WTC11 (cell line): Measurements from ENCODE around the gene PLET1. TPM values are rescaled to one million over a fixed set of nuclear protein-coding genes. Genes with fewer than 3 reads are reported as not detected.
A peak's percentile ranks its signal among the peaks of the same experiment; 100 is the strongest.

Source experiments
- ATAC-seq: fragments of 200-7000 bp; cut with Tn5 transposase; 2 replicates; pipeline ENCODE4 v1.10.0; 2021; ENCODE audit warnings: mild to moderate bottlenecking, moderate library complexity
- CTCF ChIA-PET: fragments of 300-600 bp; sonication (Branson Sonifier 250); formaldehyde crosslinking; loops from one replicate; lab custom pipeline; 2021; ENCODE audit warnings: antibody characterized with exemption; lab: Charles Lee
- POLR2A ChIA-PET: fragments of 350-600 bp; sonication (Branson Sonifier 250); formaldehyde crosslinking; loops from one replicate; lab custom pipeline; 2021; ENCODE audit warnings: antibody characterized with exemption; lab: Charles Lee
- DNase-seq: peaks from one replicate; pipeline ENCODE4 v3.0.0; 2021; ENCODE audit warnings: low spot score
- H3K27ac Mint-ChIP-seq: 2 replicates; pipeline ENCODE4 v1.8.0; 2021; ENCODE audit warnings: mixed read lengths
- H3K27me3 Mint-ChIP-seq: 2 replicates; pipeline ENCODE4 v1.8.0; 2021; ENCODE audit warnings: low read depth, mild to moderate bottlenecking, moderate library complexity, mixed read lengths
- H3K36me3 Mint-ChIP-seq: 2 replicates; pipeline ENCODE4 v1.8.0; 2021; ENCODE audit warnings: mixed read lengths
- H3K4me1 Mint-ChIP-seq: 2 replicates; pipeline ENCODE4 v1.8.0; 2022; ENCODE audit warnings: mixed read lengths
- H3K4me3 Mint-ChIP-seq: 2 replicates; pipeline ENCODE4 v1.8.0; 2021; ENCODE audit warnings: mild to moderate bottlenecking, moderate library complexity, mixed read lengths
- H3K9me3 Mint-ChIP-seq: 2 replicates; pipeline ENCODE4 v1.8.0; 2021; ENCODE audit warnings: mixed read lengths
- ARID4B ChIP-seq: sonication (generic); formaldehyde crosslinking; IDR thresholded peaks from 2 replicates; pipeline ENCODE4 v1.8.0; 2023; ENCODE audit warnings: missing genetic modification reagents, mild to moderate bottlenecking, borderline replicate concordance
- ATF1 ChIP-seq: sonication (generic); formaldehyde crosslinking; IDR thresholded peaks from 2 replicates; pipeline ENCODE4 v1.8.1; 2023; ENCODE audit warnings: mild to moderate bottlenecking, moderate library complexity, missing genetic modification reagents
- ELF4 ChIP-seq: sonication (generic); formaldehyde crosslinking; IDR thresholded peaks from 2 replicates; pipeline ENCODE4 v1.8.1; 2022; ENCODE audit warnings: low read depth, mild to moderate bottlenecking, moderate library complexity, missing genetic modification reagents
- FOXJ3 ChIP-seq: sonication (generic); formaldehyde crosslinking; IDR thresholded peaks from 2 replicates; pipeline ENCODE4 v1.9.0; 2021; ENCODE audit warnings: missing genetic modification reagents, mild to moderate bottlenecking, borderline replicate concordance
- FOXP1 ChIP-seq: sonication (generic); formaldehyde crosslinking; IDR thresholded peaks from 2 replicates; pipeline ENCODE4 v1.8.0; 2022; ENCODE audit warnings: missing genetic modification reagents, mild to moderate bottlenecking, moderate library complexity, borderline replicate concordance
- FOXP4 ChIP-seq: sonication (generic); formaldehyde crosslinking; IDR thresholded peaks from 2 replicates; pipeline ENCODE4 v1.8.0; 2022; ENCODE audit warnings: mild to moderate bottlenecking, missing genetic modification reagents
- GTF2I ChIP-seq: fragments of 250-450 bp; sonication (Bioruptor Pico); conservative IDR thresholded peaks from 2 replicates; pipeline ENCODE4 v1.4.0; 2021; ENCODE audit warnings: mild to moderate bottlenecking
- IRF1 ChIP-seq: sonication (generic); formaldehyde crosslinking; IDR thresholded peaks from 2 replicates; pipeline ENCODE4 v1.8.0; 2023; ENCODE audit warnings: missing genetic modification reagents
- JUN ChIP-seq: sonication (generic); formaldehyde crosslinking; IDR thresholded peaks from 2 replicates; pipeline ENCODE4 v1.8.0; 2023; ENCODE audit warnings: mild to moderate bottlenecking, missing genetic modification reagents
- PRDM15 ChIP-seq: sonication (generic); formaldehyde crosslinking; IDR thresholded peaks from 2 replicates; pipeline ENCODE4 v1.8.0; 2022; ENCODE audit warnings: missing genetic modification reagents
- PRRX2 ChIP-seq: fragments of 250-450 bp; sonication (Bioruptor Pico); IDR thresholded peaks from 2 replicates; pipeline ENCODE4 v1.8.0; 2021; ENCODE audit warnings: mild to moderate bottlenecking
- SOX15 ChIP-seq: fragments of 250-450 bp; sonication (Bioruptor Pico); IDR thresholded peaks from 2 replicates; pipeline ENCODE4 v1.9.0; 2021; ENCODE audit warnings: mild to moderate bottlenecking
- TEAD4 ChIP-seq: sonication (generic); formaldehyde crosslinking; IDR thresholded peaks from 2 replicates; pipeline ENCODE4 v1.8.0; 2022; ENCODE audit warnings: mild to moderate bottlenecking, missing genetic modification reagents
- USF1 ChIP-seq: sonication (generic); formaldehyde crosslinking; IDR thresholded peaks from 2 replicates; pipeline ENCODE4 v1.8.0; 2022; ENCODE audit warnings: mild to moderate bottlenecking, missing genetic modification reagents
- ZMAT4 ChIP-seq: fragments of 250-450 bp; sonication (Bioruptor Pico); IDR thresholded peaks from 2 replicates; pipeline ENCODE4 v1.9.0; 2021; ENCODE audit warnings: mild to moderate bottlenecking
- ZNF416 ChIP-seq: fragments of 250-450 bp; sonication (Bioruptor Pico); IDR thresholded peaks from 2 replicates; pipeline ENCODE4 v1.9.0; 2021; ENCODE audit warnings: mild to moderate bottlenecking, inconsistent platforms
- total RNA-seq: library from RNA; stranded (reverse); gene quantifications from 3 replicates; pipeline ENCODE4 v1.2.3, GENCODE V29; 2021

Gene PLET1
- total RNA-seq, 1 experiment from 2014 or later = not detected

GRCh38 chr11:112228706-112229105, 32.0 kb downstream of the PLET1 start:
- Mint-ChIP-seq H3K27me3 (peaks cover 13% of the 10 kb centered on the region), H3K4me1 (peaks cover 17% of the 10 kb centered on the region), H3K27ac (no peak overlapping the region), H3K9me3 (no peaks in the 10 kb centered on the region), H3K4me3 (no peak overlapping the region)
- ATAC-seq = no peak
- DNase-seq = no peak
- TF ChIP-seq JUN (no peak), PRRX2 (CRISPR knock-in tag) (no peak), GTF2I (no peak), FOXJ3 (CRISPR knock-in tag) (no peak), FOXP4 (CRISPR knock-in tag) (no peak), ATF1 (CRISPR knock-in tag) (no peak), ARID4B (CRISPR knock-in tag) (no peak), IRF1 (CRISPR knock-in tag) (no peak), USF1 (CRISPR knock-in tag) (no peak), ZMAT4 (CRISPR knock-in tag) (no peak)
- TF ChIP-seq, all 79 proteins: peak for 0
- ChIA-PET POLR2A (no interaction called here), CTCF (no interaction called here)
- peaks cover 17% of the 10 kb centered on the region for H3K36me3 Mint-ChIP-seq

GRCh38 chr11:112227471-112227870, 33.2 kb downstream of the PLET1 start:
- no peaks in the 10 kb centered on the region for H3K9me3 Mint-ChIP-seq
- peaks cover 26% of the 10 kb centered on the region for H3K27me3 Mint-ChIP-seq
- H3K36me3 Mint-ChIP-seq = peaks cover 17% of the 10 kb centered on the region
- H3K27ac Mint-ChIP-seq = peak overlapping the region; percentile 17; the same call in 1 of the 2 replicates
- peak overlapping the region; percentile 81 for H3K4me3 Mint-ChIP-seq
- ATAC-seq (no peak), DNase-seq (no peak)
- TF ChIP-seq ZNF416 (no peak), SOX15 (no peak), ELF4 (no peak)
- CTCF ChIA-PET = interaction anchor here (1.3 kb wide), 1 partner anchor 53 kb away, joined by 6 read pairs; no protein-coding TSS in a partner anchor
- H3K4me1 Mint-ChIP-seq = peaks cover 17% of the 10 kb centered on the region
- POLR2A ChIA-PET = interaction anchor here (0.6 kb wide), 1 partner anchor 548 kb away, joined by 4 read pairs; no protein-coding TSS in a partner anchor

GRCh38 chr11:112226831-112227401, 33.7 kb downstream of the PLET1 start:
- H3K27me3 Mint-ChIP-seq = peaks cover 30% of the 10 kb centered on the region
- DNase-seq (no peak), ATAC-seq (no peak)
- TF ChIP-seq PRRX2 (CRISPR knock-in tag) = no peak
- TF ChIP-seq PRDM15 = no peak; the same call in 1 of the 2 replicates
- no peak for TF ChIP-seq FOXP1 (CRISPR knock-in tag)
- TF ChIP-seq TEAD4 (CRISPR knock-in tag) = no peak
- CTCF ChIA-PET = interaction anchor here (1.3 kb wide), 1 partner anchor 53 kb away, joined by 6 read pairs; no protein-coding TSS in a partner anchor
- no peaks in the 10 kb centered on the region for H3K9me3 Mint-ChIP-seq
- POLR2A ChIA-PET = interaction anchor here (0.6 kb wide), 1 partner anchor 547 kb away, joined by 4 read pairs; no protein-coding TSS in a partner anchor
- peak overlapping the region; percentile 17; the same call in 1 of the 2 replicates for H3K27ac Mint-ChIP-seq
- H3K36me3 Mint-ChIP-seq = peaks cover 17% of the 10 kb centered on the region
- H3K4me3 Mint-ChIP-seq = peak overlapping the region; percentile 81
- peaks cover 12% of the 10 kb centered on the region for H3K4me1 Mint-ChIP-seq
